Spleen (tissue), 11 donors: ENCODE measurements around the gene NOSIP. TPM values are rescaled to one million over a fixed set of nuclear protein-coding genes. Genes with fewer than 3 reads are reported as not detected.
A peak's percentile ranks its signal among the peaks of the same experiment; 100 is the strongest.

Experiments used
- DNase-seq: peaks from one replicate; pipeline ENCODE4 v3.0.0-alpha.2; 2020
- H3K27ac ChIP-seq, 8 donors: fragments of 200-600 bp; sonication (generic) in 7 of 8; 1 replicate in 4 of 8; 2 replicates in 4 of 8; pipeline versions ENCODE4 v1.5.0 to v1.8.0; 2016 to 2021; ENCODE audit warnings: inconsistent platforms in 4 of 8, mild to moderate bottlenecking in 4 of 8, moderate library complexity in 1 of 8
- H3K27me3 ChIP-seq, 7 donors: fragments of 200-600 bp; sonication (generic) in 6 of 7; replicated peaks in 1 of 7; 1 replicate in 4 of 7; 2 replicates in 3 of 7; pipeline versions ENCODE4 v1.5.0 to v1.8.0; 2016 to 2021; ENCODE audit warnings: inconsistent platforms in 3 of 7, mild to moderate bottlenecking in 1 of 7
- H3K36me3 ChIP-seq, 6 donors: fragments of 200-600 bp; sonication (generic) in 5 of 6; 1 replicate in 4 of 6; 2 replicates in 2 of 6; pipeline versions ENCODE4 v1.5.0 to v1.8.0; 2016 to 2021; ENCODE audit warnings: inconsistent platforms in 2 of 6
- H3K4me1 ChIP-seq, 6 donors: fragments of 200-600 bp; sonication (generic) in 5 of 6; 1 replicate in 3 of 6; 2 replicates in 3 of 6; pipeline versions ENCODE4 v1.5.0 to v1.8.0; 2016 to 2021; ENCODE audit warnings: inconsistent platforms in 3 of 6
- H3K4me3 ChIP-seq, 8 donors: fragments of 200-600 bp; sonication (generic) in 7 of 8; 1 replicate in 4 of 8; 2 replicates in 4 of 8; pipeline versions ENCODE4 v1.5.0 to v1.8.0; 2016 to 2021; ENCODE audit warnings: inconsistent platforms in 4 of 8, mild to moderate bottlenecking in 4 of 8, moderate library complexity in 2 of 8
- H3K9me3 ChIP-seq, 8 donors: fragments of 200-600 bp; sonication (generic) in 7 of 8; 1 replicate in 4 of 8; 2 replicates in 4 of 8; pipeline versions ENCODE4 v1.5.0 to v1.8.0; 2016 to 2021; ENCODE audit warnings: inconsistent platforms in 4 of 8
- POLR2A ChIP-seq, 3 donors: fragments of 450-650 bp; IDR thresholded peaks; one replicate each; pipeline ENCODE4 v1.5.1; 2017; ENCODE audit warnings: antibody characterized with exemption in 3 of 3, mild to moderate bottlenecking in 1 of 3
- POLR2AphosphoS5 ChIP-seq, 3 donors: sonication (generic); formaldehyde crosslinking; IDR thresholded peaks; one replicate each; pipeline ENCODE4 v1.5.1; 2017; ENCODE audit warnings: antibody characterized with exemption in 3 of 3
- WGBS, 5 donors: extraction: QIAGEN DNeasy Blood & Tissue Kit in 3 of 5; methylation state at CpG; one replicate each; pipeline versions ENCODE4 v1.1.5 to v1.1.7; 2013 to 2018; 5-methylcytosine and 5-hydroxymethylcytosine counted together
- intact Hi-C: fragments of 100-400 bp; cut with DNase I; formaldehyde crosslinking; loops from one replicate; pipeline ENCODE4 v1.15.0; 2023; ENCODE audit warnings: low total_unique reads
- polyA plus RNA-seq, 3 donors: library from polyadenylated mRNA; stranded (reverse); fragments of 200-250 nt; gene quantifications; one replicate each; pipeline ENCODE4 v1.2.1, GENCODE V29; 2013
- total RNA-seq, 7 donors: library from RNA; depleted of rRNA in 3 of 7; stranded (reverse); fragments of >200 nt in 3 of 7; fragmentation: NEBNext Ultra II Directional in 4 of 7; extraction: Animal tissue kit (Norgen Biotek cat#: 25700) in 4 of 7; gene quantifications; one replicate each; pipeline versions ENCODE4 v1.1.0 to v1.2.1, GENCODE V29; 2016 to 2021
- TF ChIP-seq, protein P1 (sequence below), 11 experiments: fragments of 200-600 bp in 7 of 11; fragments of 450-650 bp in 4 of 11; sonication (generic) in 4 of 11; IDR thresholded peaks in 8 of 11; conservative IDR thresholded peaks in 3 of 11; 1 replicate in 7 of 11; 2 replicates in 4 of 11; pipeline versions ENCODE4 v1.4.0 to v1.8.0; 2016 to 2021; ENCODE audit warnings: antibody characterized with exemption in 11 of 11, inconsistent platforms in 4 of 11, mild to moderate bottlenecking in 1 of 11
- donor health status: healthy with polysubstance abuse.
- donor health status: DM: no; HTN: no; CAD: no; lungs with moderate emphysema.
- donor health status: DM: no; HTN: no; CAD: no.
- donor health status: Bipolar disorder and iron deficiency.
- donor health status: healthy.
- donor health status: DM: no; HTN: no; CAD: no.
- donor health status: DM: yes; HTN: yes; CAD: no.

Gene NOSIP
- total and polyA plus RNA-seq, 10 donors = 58.6 to 152 (median 71.7) TPM

- Histone ChIP-seq H3K4me3 (peak overlapping the region in 3 of 8 donors; percentile 96 to 99 (median 98)), H3K27me3 (no peaks in the 10 kb centered on the region), H3K27ac (peak overlapping the region in 7 of 8 donors; percentile 85 to 96 (median 92)), H3K4me1 (peaks cover 16 to 49% (median 32%) of the 10 kb centered on the region in 6 donors), H3K36me3 (peaks cover under 1 to 10% (median 7%) of the 10 kb centered on the region in 6 donors), H3K9me3 (no peaks in the 10 kb centered on the region)
- TF ChIP-seq POLR2A (IDR thresholded peaks at IDR 0.05) (no peak), POLR2AphosphoS5 (IDR thresholded peaks at IDR 0.05) (no peak)
- TF ChIP-seq, protein P1, sequence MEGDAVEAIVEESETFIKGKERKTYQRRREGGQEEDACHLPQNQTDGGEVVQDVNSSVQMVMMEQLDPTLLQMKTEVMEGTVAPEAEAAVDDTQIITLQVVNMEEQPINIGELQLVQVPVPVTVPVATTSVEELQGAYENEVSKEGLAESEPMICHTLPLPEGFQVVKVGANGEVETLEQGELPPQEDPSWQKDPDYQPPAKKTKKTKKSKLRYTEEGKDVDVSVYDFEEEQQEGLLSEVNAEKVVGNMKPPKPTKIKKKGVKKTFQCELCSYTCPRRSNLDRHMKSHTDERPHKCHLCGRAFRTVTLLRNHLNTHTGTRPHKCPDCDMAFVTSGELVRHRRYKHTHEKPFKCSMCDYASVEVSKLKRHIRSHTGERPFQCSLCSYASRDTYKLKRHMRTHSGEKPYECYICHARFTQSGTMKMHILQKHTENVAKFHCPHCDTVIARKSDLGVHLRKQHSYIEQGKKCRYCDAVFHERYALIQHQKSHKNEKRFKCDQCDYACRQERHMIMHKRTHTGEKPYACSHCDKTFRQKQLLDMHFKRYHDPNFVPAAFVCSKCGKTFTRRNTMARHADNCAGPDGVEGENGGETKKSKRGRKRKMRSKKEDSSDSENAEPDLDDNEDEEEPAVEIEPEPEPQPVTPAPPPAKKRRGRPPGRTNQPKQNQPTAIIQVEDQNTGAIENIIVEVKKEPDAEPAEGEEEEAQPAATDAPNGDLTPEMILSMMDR (IDR thresholded peaks at IDR 0.05 in 8 of 11, conservative IDR thresholded peaks at IDR 0.05 in 3 of 11) = no peak
- intact Hi-C loops = no loop called here
- DNase-seq = no peak
- WGBS, 5 donors = 58 to 63% (median 60%) methylated on average over 5 of the region's 5 CpGs
Observed at GRCh38 chr19:49589502-49589905, 9.1 kb upstream of the NOSIP start.

- Histone ChIP-seq H3K36me3 (peaks cover 0 to under 1% (median 0%) of the 10 kb centered on the region in 6 donors), H3K27ac (no peak overlapping the region), H3K27me3 (no peaks in the 10 kb centered on the region), H3K4me1 (peaks cover 10 to 39% (median 23%) of the 10 kb centered on the region in 6 donors), H3K4me3 (no peak overlapping the region), H3K9me3 (no peaks in the 10 kb centered on the region)
- peak; percentile 81 for DNase-seq
- 74 to 81% (median 79%) methylated on average over 18 of the region's 18 CpGs for WGBS, 5 donors
- no peak for TF ChIP-seq POLR2AphosphoS5 (IDR thresholded peaks at IDR 0.05)
- TF ChIP-seq, protein P1 (IDR thresholded peaks at IDR 0.05 in 8 of 11, conservative IDR thresholded peaks at IDR 0.05 in 3 of 11) = no peak
- no peak for TF ChIP-seq POLR2A (IDR thresholded peaks at IDR 0.05)
- intact Hi-C loops = no loop called here
Observed at GRCh38 chr19:49588365-49589122, 8.2 kb upstream of the NOSIP start.

DNA sequence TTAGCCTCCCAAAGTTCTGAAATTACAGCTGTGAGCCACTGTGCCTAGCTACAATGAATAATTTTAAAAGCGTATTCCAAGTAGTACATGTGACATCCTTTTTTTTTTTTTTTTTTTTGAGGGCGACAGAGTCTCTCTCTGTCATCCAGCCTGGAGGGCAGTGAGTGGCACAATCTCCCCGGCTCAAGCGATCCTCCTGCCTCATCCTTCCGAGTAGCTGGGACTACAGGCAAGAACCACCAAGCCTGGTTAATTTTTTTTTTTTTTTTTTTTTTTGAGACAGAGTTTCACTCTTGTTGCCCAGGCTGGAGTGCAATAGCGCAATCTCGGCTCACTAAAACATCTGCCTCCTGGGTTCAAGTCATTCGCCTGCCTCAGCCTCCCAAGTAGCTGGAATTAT lies 6.9 kb upstream of the NOSIP start:
- Histone ChIP-seq H3K9me3 (no peaks in the 10 kb centered on the region), H3K4me3 (no peak overlapping the region), H3K36me3 (no peaks in the 10 kb centered on the region), H3K27me3 (no peaks in the 10 kb centered on the region), H3K27ac (no peak overlapping the region), H3K4me1 (peaks cover 0 to 26% (median 11%) of the 10 kb centered on the region in 6 donors)
- TF ChIP-seq, protein P1 (IDR thresholded peaks at IDR 0.05 in 8 of 11, conservative IDR thresholded peaks at IDR 0.05 in 3 of 11) = no peak
- TF ChIP-seq POLR2A (IDR thresholded peaks at IDR 0.05) (no peak), POLR2AphosphoS5 (IDR thresholded peaks at IDR 0.05) (no peak)
- intact Hi-C loops = no loop called here
- WGBS, 5 donors = 82 to 93% (median 89%) methylated on average over 8 of the region's 8 CpGs
- no peak for DNase-seq

DNA sequence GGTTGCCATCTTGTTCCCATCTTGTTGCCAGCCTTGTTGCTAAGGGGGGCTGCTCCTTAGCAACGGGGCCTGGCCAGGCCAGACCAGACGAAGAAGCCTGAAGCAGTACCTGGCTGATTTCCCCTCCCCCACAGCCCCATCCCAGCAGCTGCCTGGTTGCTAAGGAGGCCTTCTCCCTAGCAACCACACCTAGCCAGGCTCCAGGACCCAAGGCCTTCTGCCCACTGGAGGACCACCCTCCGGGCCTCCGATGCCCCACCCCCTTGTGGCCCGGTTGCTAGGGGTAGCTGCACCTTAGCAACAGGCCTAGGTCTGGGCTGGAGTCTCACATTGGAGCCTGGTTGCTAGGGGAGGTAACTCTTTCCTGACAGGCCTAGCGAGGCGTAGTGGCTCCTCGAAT lies 4.7 kb upstream of the NOSIP start:
- intact Hi-C loops = no loop called here
- Histone ChIP-seq H3K4me3 (no peak overlapping the region), H3K27me3 (no peaks in the 10 kb centered on the region), H3K9me3 (no peaks in the 10 kb centered on the region), H3K27ac (no peak overlapping the region), H3K4me1 (peaks cover 0 to 24% (median 17%) of the 10 kb centered on the region in 6 donors), H3K36me3 (no peaks in the 10 kb centered on the region)
- no peak for DNase-seq
- TF ChIP-seq POLR2AphosphoS5 (IDR thresholded peaks at IDR 0.05) (no peak), POLR2A (IDR thresholded peaks at IDR 0.05) (no peak)
- TF ChIP-seq, protein P1 (IDR thresholded peaks at IDR 0.05 in 8 of 11, conservative IDR thresholded peaks at IDR 0.05 in 3 of 11) = no peak
- WGBS, 5 donors = 63 to 87% (median 77%) methylated on average over 3 to 8 of the region's 8 CpGs
